HepG2 (cell line): ENCODE data around the gene DCUN1D2. TPM values are rescaled to one million over a fixed set of nuclear protein-coding genes. Genes with fewer than 3 reads are reported as not detected.
A peak's percentile ranks its signal among the peaks of the same experiment; 100 is the strongest.

ENCODE experiments used
- ATAC-seq: fragments of 200-7000 bp; cut with Tn5 transposase; 3 replicates; pipeline ENCODE4 v1.9.1; 2020; ENCODE audit warnings: mild to moderate bottlenecking, moderate library complexity
- BruUV-seq: library from RNA; stranded (reverse); fragments of 400-500 nt; replicated peaks from 2 replicates; lab custom pipeline; 2021; lab: Mats Ljungman, UMichigan
- CTCF ChIA-PET: fragments of 300-600 bp; formaldehyde crosslinking; extraction: SDS; loops from one replicate; lab custom pipeline; 2021; ENCODE audit warnings: low total read pairs, inconsistent platforms, low intra/inter-chr PET ratio; lab: Yijun Ruan, JAX
- POLR2A ChIA-PET: fragments of 350-600 bp; sonication (Branson Sonifier 250); formaldehyde crosslinking; loops from one replicate; lab custom pipeline; 2020; ENCODE audit warnings: antibody characterized with exemption, inconsistent platforms; lab: Yijun Ruan, JAX
- DNase-seq: peaks from one replicate; pipeline ENCODE4 v3.0.0-alpha.2; 2015; ENCODE audit warnings: low spot score
- FAIRE-seq: peaks from 3 replicates; lab custom pipeline; 2011; peaks lifted over from hg19 to GRCh38; lab: Jason Lieb, UNC
- H2AFZ ChIP-seq: one replicate; pipeline ENCODE4 v1.6.1; 2011; ENCODE audit warnings: low read length, inconsistent platforms
- H3K27ac ChIP-seq: fragments of 300-600 bp; 3 replicates; pipeline ENCODE4 v1.8.0; 2011; ENCODE audit warnings: mixed run types, mild to moderate bottlenecking, mixed read lengths, low read length, inconsistent platforms; ENCODE audit not compliant: insufficient read depth; ENCODE audit errors: extremely low read length
- H3K27me3 ChIP-seq, 2 experiments: fragments of 200-600 bp in 1 of 2; 2 replicates in 1 of 2; 3 replicates in 1 of 2; pipeline versions ENCODE4 v1.6.0 to v1.8.0; 2011; ENCODE audit warnings: low read length in 2 of 2, mild to moderate bottlenecking in 2 of 2, moderate library complexity in 2 of 2, inconsistent platforms in 1 of 2; ENCODE audit not compliant: insufficient read depth in 2 of 2, control insufficient read depth in 1 of 2
- H3K36me3 ChIP-seq, 2 experiments: fragments of 200-600 bp in 1 of 2; replicated peaks in 1 of 2; 2 replicates in 1 of 2; 3 replicates in 1 of 2; pipeline versions ENCODE4 v1.5.1 to v1.8.0; 2011; ENCODE audit warnings: low read length in 2 of 2, inconsistent platforms in 1 of 2; ENCODE audit not compliant: insufficient read depth in 2 of 2, control insufficient read depth in 1 of 2
- H3K4me1 ChIP-seq: 2 replicates; pipeline ENCODE4 v1.5.1; 2012; ENCODE audit warnings: low read length, inconsistent platforms; ENCODE audit not compliant: insufficient read depth
- H3K4me2 ChIP-seq: 2 replicates; pipeline ENCODE4 v1.6.0; 2011; ENCODE audit warnings: low read depth, low read length, inconsistent platforms
- H3K4me3 ChIP-seq, 3 experiments: fragments of 200-600 bp in 1 of 3; sonication (generic), shearing (Covaris generic) in 1 of 3; replicated peaks in 1 of 3; 2 replicates each; pipeline ENCODE4 v1.5.1; 2011 to 2016; ENCODE audit warnings: low read length in 3 of 3, inconsistent platforms in 2 of 3, low read depth in 2 of 3, mild to moderate bottlenecking in 2 of 3, control low read depth in 1 of 3, mixed read lengths in 1 of 3; ENCODE audit not compliant: insufficient read depth in 1 of 3
- H3K79me2 ChIP-seq: one replicate; pipeline ENCODE4 v1.6.1; 2011; ENCODE audit warnings: low read length, inconsistent platforms; ENCODE audit not compliant: insufficient read depth
- H3K9ac ChIP-seq: 2 replicates; pipeline ENCODE4 v1.6.0; 2011; ENCODE audit warnings: mild to moderate bottlenecking, low read depth, low read length, inconsistent platforms; ENCODE audit not compliant: insufficient read depth
- H3K9me3 ChIP-seq: 2 replicates; pipeline ENCODE4 v1.5.1; 2012; ENCODE audit warnings: mild to moderate bottlenecking, low read length
- H4K20me1 ChIP-seq: 2 replicates; pipeline ENCODE4 v1.6.0; 2011; ENCODE audit warnings: inconsistent platforms, mild to moderate bottlenecking, low read length, moderate library complexity; ENCODE audit not compliant: insufficient read depth
- AGO2 ChIP-seq: fragments of 200-400 bp; formaldehyde crosslinking; optimal IDR thresholded peaks from 2 replicates; pipeline ENCODE3; 2017; ENCODE audit warnings: mild to moderate bottlenecking, low read depth, low read length, moderate library complexity
- FOXO1 ChIP-seq: sonication (generic); formaldehyde crosslinking; IDR thresholded peaks from 2 replicates; pipeline ENCODE4 v1.4.0; 2020; ENCODE audit warnings: missing genetic modification reagents
- NFKB2 ChIP-seq: sonication (generic); formaldehyde crosslinking; IDR thresholded peaks from 2 replicates; pipeline ENCODE4 v1.4.0; 2020; ENCODE audit warnings: missing genetic modification reagents, borderline replicate concordance
- NPAS2 ChIP-seq: sonication (generic); formaldehyde crosslinking; IDR thresholded peaks from 2 replicates; pipeline ENCODE4 v1.8.0; 2022; ENCODE audit warnings: mild to moderate bottlenecking, missing genetic modification reagents, borderline replicate concordance
- ZC3H13 ChIP-seq: sonication (generic); formaldehyde crosslinking; IDR thresholded peaks from 2 replicates; pipeline ENCODE4 v1.8.1; 2023; ENCODE audit warnings: mild to moderate bottlenecking, missing genetic modification reagents, moderate library complexity
- ZNF143 ChIP-seq: sonication (generic); formaldehyde crosslinking; IDR thresholded peaks from 2 replicates; pipeline ENCODE4 v1.4.0; 2020; ENCODE audit warnings: missing genetic modification reagents
- ZNF441 ChIP-seq: sonication (generic); formaldehyde crosslinking; IDR thresholded peaks from 2 replicates; pipeline ENCODE4 v1.7.0; 2021; ENCODE audit warnings: missing genetic modification reagents, borderline replicate concordance
- WGBS: methylation state at CpG from one replicate; pipeline ENCODE4 v1.1.6; 2017; ENCODE audit warnings: low lambda C conversion rate; 5-methylcytosine and 5-hydroxymethylcytosine counted together
- in situ Hi-C: cut with HindIII; loops from 2 replicates; pipeline ENCODE4 v1.10.0; 2017; ENCODE audit warnings: low pct_unique_long_range_greater_than_20kb; ENCODE audit not compliant: extremely low pct_ligation_motif_present
- intact Hi-C: fragments of 100-400 bp; cut with micrococcal nuclease; formaldehyde crosslinking; loops from one replicate; pipeline ENCODE4 v1.10.0; 2022; ENCODE audit not compliant: unreplicated experiment
- polyA plus RNA-seq, 8 experiments: library from polyadenylated mRNA; depleted of rRNA in 3 of 8; stranded (reverse) in 7 of 8; unstranded in 1 of 8; fragments of >200 nt; fragmentation: Illumina TruSeq in 4 of 8; extraction: Trizol in 4 of 8; gene quantifications; 2 replicates each; pipeline versions ENCODE4 v1.2.1 to v1.2.3, GENCODE V29; 2011 to 2016; ENCODE audit warnings: low read depth in 4 of 8, missing spikeins in 1 of 8, mixed read lengths in 1 of 8; ENCODE audit not compliant: insufficient read depth in 1 of 8
- total RNA-seq, 5 experiments: library from RNA; depleted of rRNA; stranded (reverse); fragments of >200 nt; fragmentation: Illumina TruSeq; extraction: Trizol; gene quantifications; 2 replicates each; pipeline ENCODE4 v1.2.3, GENCODE V29; 2016; ENCODE audit warnings: low read depth in 1 of 5
- TF ChIP-seq, protein P1 (sequence below): sonication (generic); formaldehyde crosslinking; IDR thresholded peaks from 2 replicates; pipeline ENCODE4 v1.8.0; 2022; ENCODE audit warnings: mild to moderate bottlenecking, missing genetic modification reagents, moderate library complexity
- TF ChIP-seq, protein P2 (sequence below): sonication (generic); formaldehyde crosslinking; IDR thresholded peaks from 2 replicates; pipeline ENCODE4 v1.4.0; 2020; ENCODE audit warnings: missing genetic modification reagents

DCUN1D2 gene
- total and polyA plus RNA-seq, 2 of the 13 experiments (the other 11 are each of a cell fraction or from before 2014, with no cell fraction given): 9.1 to 9.6 TPM

DNA sequence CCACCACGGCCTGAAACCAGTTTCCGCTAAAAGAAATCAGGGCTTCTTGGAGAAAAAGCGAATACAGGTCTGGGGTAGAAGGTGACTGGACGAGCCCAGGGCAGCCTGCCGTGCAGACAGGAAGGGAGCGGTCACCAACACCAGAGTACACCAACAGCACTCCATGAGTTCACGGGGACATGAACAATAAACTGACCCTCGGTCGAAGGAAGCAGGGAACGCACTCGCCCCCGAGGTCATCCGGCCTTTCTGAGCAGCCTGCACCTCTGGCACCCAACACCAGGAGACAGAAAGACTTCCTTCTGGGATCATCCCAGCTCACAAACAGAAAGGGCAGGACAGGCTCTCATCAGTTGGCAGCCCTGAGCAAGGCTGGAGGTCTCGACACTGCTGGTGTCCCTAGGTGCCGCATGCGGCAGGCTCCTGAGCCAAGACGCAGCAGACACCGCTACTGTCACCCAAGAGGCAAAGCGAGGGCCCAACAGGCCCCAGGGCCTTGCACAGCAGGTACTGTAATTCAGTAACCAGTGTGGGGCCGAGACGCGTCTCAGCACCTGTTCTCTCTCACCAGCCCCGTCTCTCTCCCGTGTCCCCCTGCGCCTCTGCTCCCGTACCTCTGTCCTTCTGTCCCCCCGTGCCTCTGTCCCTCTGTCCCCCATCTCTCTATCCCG is 18.0 kb downstream of the DCUN1D2 start:
- H3K9ac ChIP-seq: no peak overlapping the region
- POLR2A ChIA-PET: no interaction called here
- TF ChIP-seq, protein P1, sequence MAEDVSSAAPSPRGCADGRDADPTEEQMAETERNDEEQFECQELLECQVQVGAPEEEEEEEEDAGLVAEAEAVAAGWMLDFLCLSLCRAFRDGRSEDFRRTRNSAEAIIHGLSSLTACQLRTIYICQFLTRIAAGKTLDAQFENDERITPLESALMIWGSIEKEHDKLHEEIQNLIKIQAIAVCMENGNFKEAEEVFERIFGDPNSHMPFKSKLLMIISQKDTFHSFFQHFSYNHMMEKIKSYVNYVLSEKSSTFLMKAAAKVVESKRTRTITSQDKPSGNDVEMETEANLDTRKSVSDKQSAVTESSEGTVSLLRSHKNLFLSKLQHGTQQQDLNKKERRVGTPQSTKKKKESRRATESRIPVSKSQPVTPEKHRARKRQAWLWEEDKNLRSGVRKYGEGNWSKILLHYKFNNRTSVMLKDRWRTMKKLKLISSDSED (CRISPR knock-in tag): no peak
- TF ChIP-seq ZNF143 (CRISPR knock-in tag) (no peak), AGO2 (peak; percentile 66)
- no peaks in the 10 kb centered on the region for H3K9me3 ChIP-seq
- FAIRE-seq (no peak), DNase-seq (no peak), ATAC-seq (no peak; the same call in 2 of the 3 replicates)
- no peak overlapping the region for H2AFZ ChIP-seq
- in situ Hi-C loops (no loop called here), intact Hi-C loops (no loop called here)
- H3K36me3 ChIP-seq: peaks cover 12 to 39% of the 10 kb centered on the region in 2 experiments; a peak in 4 of 5 replicates
- H3K79me2 ChIP-seq: no peaks in the 10 kb centered on the region
- no TSS peak for BruUV-seq
- no peaks in the 10 kb centered on the region for H4K20me1 ChIP-seq
- H3K4me3 ChIP-seq: no peak overlapping the region
- no peaks in the 10 kb centered on the region; the same call in 1 of the 2 replicates for H3K4me1 ChIP-seq
- CTCF ChIA-PET: no interaction called here
- no peak overlapping the region for H3K27ac ChIP-seq
- no peak overlapping the region for H3K4me2 ChIP-seq
- 97% methylated on average over 23 of the region's 28 CpGs for WGBS
- H3K27me3 ChIP-seq: no peaks in the 10 kb centered on the region

DNA sequence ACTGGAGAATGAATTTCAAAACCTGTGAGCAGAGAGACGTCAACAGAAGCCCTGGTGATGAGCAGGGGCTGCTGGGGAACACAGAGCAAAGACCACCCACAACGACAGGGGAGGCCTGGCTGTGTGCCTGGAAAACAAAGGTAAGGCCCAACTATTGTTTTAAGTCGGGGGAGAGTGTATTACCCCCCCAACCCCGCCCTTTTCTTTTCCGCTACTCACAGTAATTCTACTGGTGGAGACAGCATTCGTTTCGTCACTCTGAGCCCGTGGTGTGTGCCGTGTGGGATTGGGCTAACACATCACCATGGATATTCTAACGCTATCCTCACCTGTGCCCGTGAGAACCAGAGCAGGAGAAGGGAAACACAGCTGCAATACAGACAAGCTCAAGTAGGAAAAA is 18.7 kb downstream of the DCUN1D2 start:
- BruUV-seq: no TSS peak
- intact Hi-C loops (no loop called here), in situ Hi-C loops (no loop called here)
- ChIA-PET POLR2A (no interaction called here), CTCF (no interaction called here)
- Histone ChIP-seq H3K4me1 (no peaks in the 10 kb centered on the region; the same call in 1 of the 2 replicates), H3K4me3 (no peak overlapping the region), H3K79me2 (no peaks in the 10 kb centered on the region), H3K27me3 (no peaks in the 10 kb centered on the region), H3K9ac (no peak overlapping the region), H3K36me3 (peaks cover 12 to 33% of the 10 kb centered on the region in 2 experiments; a peak in 4 of 5 replicates), H3K4me2 (no peak overlapping the region), H4K20me1 (no peaks in the 10 kb centered on the region), H3K27ac (no peak overlapping the region), H2AFZ (no peak overlapping the region), H3K9me3 (no peaks in the 10 kb centered on the region)
- WGBS: 96% methylated on average over 11 of the region's 11 CpGs
- DNase-seq: no peak
- ATAC-seq: no peak
- FAIRE-seq: no peak
- TF ChIP-seq NPAS2: no peak
- TF ChIP-seq ZNF441 (CRISPR knock-in tag): no peak
- no peak for TF ChIP-seq ZC3H13 (CRISPR knock-in tag)
- TF ChIP-seq NFKB2 (CRISPR knock-in tag): no peak
- TF ChIP-seq FOXO1 (CRISPR knock-in tag): no peak
- TF ChIP-seq, protein P2, sequence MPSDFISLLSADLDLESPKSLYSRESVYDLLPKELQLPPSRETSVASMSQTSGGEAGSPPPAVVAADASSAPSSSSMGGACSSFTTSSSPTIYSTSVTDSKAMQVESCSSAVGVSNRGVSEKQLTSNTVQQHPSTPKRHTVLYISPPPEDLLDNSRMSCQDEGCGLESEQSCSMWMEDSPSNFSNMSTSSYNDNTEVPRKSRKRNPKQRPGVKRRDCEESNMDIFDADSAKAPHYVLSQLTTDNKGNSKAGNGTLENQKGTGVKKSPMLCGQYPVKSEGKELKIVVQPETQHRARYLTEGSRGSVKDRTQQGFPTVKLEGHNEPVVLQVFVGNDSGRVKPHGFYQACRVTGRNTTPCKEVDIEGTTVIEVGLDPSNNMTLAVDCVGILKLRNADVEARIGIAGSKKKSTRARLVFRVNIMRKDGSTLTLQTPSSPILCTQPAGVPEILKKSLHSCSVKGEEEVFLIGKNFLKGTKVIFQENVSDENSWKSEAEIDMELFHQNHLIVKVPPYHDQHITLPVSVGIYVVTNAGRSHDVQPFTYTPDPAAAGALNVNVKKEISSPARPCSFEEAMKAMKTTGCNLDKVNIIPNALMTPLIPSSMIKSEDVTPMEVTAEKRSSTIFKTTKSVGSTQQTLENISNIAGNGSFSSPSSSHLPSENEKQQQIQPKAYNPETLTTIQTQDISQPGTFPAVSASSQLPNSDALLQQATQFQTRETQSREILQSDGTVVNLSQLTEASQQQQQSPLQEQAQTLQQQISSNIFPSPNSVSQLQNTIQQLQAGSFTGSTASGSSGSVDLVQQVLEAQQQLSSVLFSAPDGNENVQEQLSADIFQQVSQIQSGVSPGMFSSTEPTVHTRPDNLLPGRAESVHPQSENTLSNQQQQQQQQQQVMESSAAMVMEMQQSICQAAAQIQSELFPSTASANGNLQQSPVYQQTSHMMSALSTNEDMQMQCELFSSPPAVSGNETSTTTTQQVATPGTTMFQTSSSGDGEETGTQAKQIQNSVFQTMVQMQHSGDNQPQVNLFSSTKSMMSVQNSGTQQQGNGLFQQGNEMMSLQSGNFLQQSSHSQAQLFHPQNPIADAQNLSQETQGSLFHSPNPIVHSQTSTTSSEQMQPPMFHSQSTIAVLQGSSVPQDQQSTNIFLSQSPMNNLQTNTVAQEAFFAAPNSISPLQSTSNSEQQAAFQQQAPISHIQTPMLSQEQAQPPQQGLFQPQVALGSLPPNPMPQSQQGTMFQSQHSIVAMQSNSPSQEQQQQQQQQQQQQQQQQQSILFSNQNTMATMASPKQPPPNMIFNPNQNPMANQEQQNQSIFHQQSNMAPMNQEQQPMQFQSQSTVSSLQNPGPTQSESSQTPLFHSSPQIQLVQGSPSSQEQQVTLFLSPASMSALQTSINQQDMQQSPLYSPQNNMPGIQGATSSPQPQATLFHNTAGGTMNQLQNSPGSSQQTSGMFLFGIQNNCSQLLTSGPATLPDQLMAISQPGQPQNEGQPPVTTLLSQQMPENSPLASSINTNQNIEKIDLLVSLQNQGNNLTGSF (CRISPR knock-in tag): no peak
